Cardiac muscle cell (in vitro differentiated cells and primary cell): Measurements from ENCODE around the gene KLF11. TPM values are rescaled to one million over a fixed set of nuclear protein-coding genes. Genes with fewer than 3 reads are reported as not detected.

Experiments used
- DNase-seq, 2 donors: peaks; one replicate each; pipeline versions ENCODE4 v3.0.0 to v3.0.0-alpha.2; 2010 to 2017; ENCODE audit warnings: low read depth in 1 of 2, low spot score in 1 of 2
- H3K27ac ChIP-seq: fragments of 200-600 bp; sonication (generic); 2 replicates; pipeline ENCODE4 v1.5.1; 2016
- H3K27me3 ChIP-seq: fragments of 200-600 bp; sonication (generic); 2 replicates; pipeline ENCODE4 v1.6.0; 2016; ENCODE audit warnings: control low read depth
- H3K36me3 ChIP-seq: fragments of 200-600 bp; sonication (generic); 2 replicates; pipeline ENCODE4 v1.5.1; 2016; ENCODE audit warnings: control low read depth
- H3K4me1 ChIP-seq: fragments of 200-600 bp; sonication (generic); 2 replicates; pipeline ENCODE4 v1.8.1; 2017; ENCODE audit warnings: low read depth, mild to moderate bottlenecking, mixed run types
- H3K4me3 ChIP-seq: fragments of 200-600 bp; sonication (generic); 2 replicates; pipeline ENCODE4 v1.5.1; 2016; ENCODE audit warnings: mild to moderate bottlenecking
- H3K9me3 ChIP-seq: fragments of 200-600 bp; sonication (generic); 2 replicates; pipeline ENCODE4 v1.5.1; 2017; ENCODE audit warnings: low read depth, mild to moderate bottlenecking, control low read depth
- polyA plus RNA-seq: library from polyadenylated mRNA; unstranded; fragments of >200 nt; fragmentation: Nextera tagmentation; extraction: Ambion mirVana; gene quantifications from 2 replicates; pipeline ENCODE4 v1.2.1, GENCODE V29; 2016
- total RNA-seq: library from RNA; depleted of rRNA; stranded (reverse); fragments of >200 nt; gene quantifications from 2 replicates; pipeline ENCODE4 v1.2.3, GENCODE V29; 2016
- TF ChIP-seq, protein P1 (sequence below): IDR thresholded peaks from 2 replicates; pipeline ENCODE4 v1.5.1; 2012; ENCODE audit warnings: low read depth, mild to moderate bottlenecking, low read length

KLF11 gene
- total and polyA plus RNA-seq, 2 experiments from 2014 or later = 11.9 to 13.0 TPM

DNA sequence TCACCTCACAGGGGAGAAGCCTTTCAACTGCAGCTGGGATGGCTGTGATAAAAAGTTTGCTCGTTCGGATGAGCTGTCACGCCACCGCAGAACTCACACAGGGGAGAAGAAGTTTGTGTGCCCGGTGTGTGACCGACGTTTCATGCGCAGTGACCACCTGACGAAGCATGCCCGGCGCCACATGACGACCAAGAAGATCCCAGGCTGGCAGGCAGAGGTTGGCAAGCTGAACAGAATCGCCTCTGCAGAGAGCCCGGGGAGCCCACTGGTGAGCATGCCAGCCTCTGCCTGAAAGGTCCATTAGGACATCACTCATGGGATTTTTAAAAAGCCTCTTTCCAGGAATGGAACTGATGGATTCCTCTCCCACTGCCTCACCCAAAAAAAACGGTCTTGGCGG is 8.9 kb downstream of the KLF11 start:
- no peak for DNase-seq
- TF ChIP-seq, protein P1, sequence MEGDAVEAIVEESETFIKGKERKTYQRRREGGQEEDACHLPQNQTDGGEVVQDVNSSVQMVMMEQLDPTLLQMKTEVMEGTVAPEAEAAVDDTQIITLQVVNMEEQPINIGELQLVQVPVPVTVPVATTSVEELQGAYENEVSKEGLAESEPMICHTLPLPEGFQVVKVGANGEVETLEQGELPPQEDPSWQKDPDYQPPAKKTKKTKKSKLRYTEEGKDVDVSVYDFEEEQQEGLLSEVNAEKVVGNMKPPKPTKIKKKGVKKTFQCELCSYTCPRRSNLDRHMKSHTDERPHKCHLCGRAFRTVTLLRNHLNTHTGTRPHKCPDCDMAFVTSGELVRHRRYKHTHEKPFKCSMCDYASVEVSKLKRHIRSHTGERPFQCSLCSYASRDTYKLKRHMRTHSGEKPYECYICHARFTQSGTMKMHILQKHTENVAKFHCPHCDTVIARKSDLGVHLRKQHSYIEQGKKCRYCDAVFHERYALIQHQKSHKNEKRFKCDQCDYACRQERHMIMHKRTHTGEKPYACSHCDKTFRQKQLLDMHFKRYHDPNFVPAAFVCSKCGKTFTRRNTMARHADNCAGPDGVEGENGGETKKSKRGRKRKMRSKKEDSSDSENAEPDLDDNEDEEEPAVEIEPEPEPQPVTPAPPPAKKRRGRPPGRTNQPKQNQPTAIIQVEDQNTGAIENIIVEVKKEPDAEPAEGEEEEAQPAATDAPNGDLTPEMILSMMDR = no peak
- H3K4me1 ChIP-seq = peaks cover 8% of the 10 kb centered on the region
- H3K9me3 ChIP-seq = no peaks in the 10 kb centered on the region
- H3K27ac ChIP-seq = no peak overlapping the region
- no peak overlapping the region for H3K4me3 ChIP-seq
- peaks cover 27% of the 10 kb centered on the region for H3K36me3 ChIP-seq
- no peaks in the 10 kb centered on the region for H3K27me3 ChIP-seq

DNA sequence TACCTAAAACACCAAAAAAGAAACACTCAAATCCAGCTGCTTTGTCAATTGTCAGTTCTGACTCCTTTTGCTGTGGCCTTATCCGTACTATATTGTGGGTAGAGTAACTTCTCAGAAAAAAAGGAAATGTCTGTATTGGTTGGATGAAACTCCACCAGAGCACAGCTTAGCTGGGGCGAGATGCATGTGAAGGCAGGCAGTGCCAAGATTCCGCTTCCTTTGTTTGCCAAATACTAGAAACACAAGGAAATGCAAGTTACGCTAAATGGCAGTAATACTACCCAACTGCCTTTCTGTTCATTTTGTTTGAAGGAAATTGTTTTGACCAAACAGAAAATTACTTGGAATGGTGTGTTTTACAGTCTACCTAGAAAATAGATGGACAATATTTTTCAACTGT is 10.0 kb downstream of the KLF11 start:
- Histone ChIP-seq H3K4me3 (no peak overlapping the region), H3K27ac (no peak overlapping the region)

DNA sequence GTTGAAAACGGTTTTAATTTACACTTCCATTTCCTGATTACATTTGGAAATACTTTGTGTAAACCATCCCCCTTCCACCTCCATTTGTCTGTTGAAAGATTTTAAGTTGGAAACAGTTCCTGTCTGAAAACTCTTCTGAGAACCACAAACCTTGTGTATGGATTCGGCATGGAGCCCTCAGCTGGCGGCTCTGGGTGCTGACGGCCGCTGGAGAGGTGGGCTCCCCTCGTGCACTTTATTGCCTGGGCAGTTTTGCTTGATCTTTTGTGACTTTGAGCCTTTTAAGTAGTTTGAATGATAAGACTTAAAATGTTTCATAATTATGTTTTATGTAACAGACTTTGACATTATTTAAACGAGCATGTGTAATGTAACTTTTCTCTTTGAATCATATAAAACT is 11.1 kb downstream of the KLF11 start:
- no peaks in the 10 kb centered on the region for H3K27me3 ChIP-seq
- peaks cover 18% of the 10 kb centered on the region for H3K36me3 ChIP-seq
- no peak overlapping the region for H3K27ac ChIP-seq
- H3K4me3 ChIP-seq = no peak overlapping the region
- DNase-seq = peak in 1 of 2 donors; percentile 41
- H3K4me1 ChIP-seq = peaks cover 8% of the 10 kb centered on the region
- TF ChIP-seq, protein P1 = no peak
- no peaks in the 10 kb centered on the region for H3K9me3 ChIP-seq

More for the DNA sequence above, 10.0 kb downstream of the KLF11 start:
- TF ChIP-seq, protein P1 = no peak
- no peaks in the 10 kb centered on the region for H3K27me3 ChIP-seq
- no peaks in the 10 kb centered on the region for H3K9me3 ChIP-seq
- H3K36me3 ChIP-seq = peaks cover 20% of the 10 kb centered on the region
- peaks cover 8% of the 10 kb centered on the region for H3K4me1 ChIP-seq
- DNase-seq = no peak

DNA sequence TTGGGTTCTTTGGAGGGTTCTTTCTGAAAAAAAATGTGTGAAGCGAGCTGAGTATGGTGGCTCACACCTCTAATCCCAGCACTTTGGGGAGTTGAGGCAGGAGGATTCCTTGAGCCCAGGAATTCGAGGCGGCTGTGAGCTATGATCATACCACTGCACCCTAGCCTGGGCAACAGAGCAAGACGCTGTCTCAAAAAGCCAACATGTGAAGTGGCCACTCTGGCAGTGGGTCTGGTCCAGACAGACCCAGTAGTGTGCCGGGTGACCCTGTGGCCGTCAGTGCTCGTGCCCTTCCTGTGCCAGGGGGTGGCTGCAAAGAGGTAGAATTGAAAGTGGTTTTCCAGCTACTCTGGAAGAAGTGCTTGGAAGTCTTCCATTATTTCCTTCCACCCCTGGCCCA is 11.6 kb downstream of the KLF11 start:
- Histone ChIP-seq H3K4me1 (peaks cover 8% of the 10 kb centered on the region), H3K27ac (no peak overlapping the region), H3K36me3 (peaks cover 18% of the 10 kb centered on the region), H3K27me3 (no peaks in the 10 kb centered on the region), H3K4me3 (no peak overlapping the region), H3K9me3 (no peaks in the 10 kb centered on the region)
- TF ChIP-seq, protein P1 = no peak
- DNase-seq = no peak

DNA sequence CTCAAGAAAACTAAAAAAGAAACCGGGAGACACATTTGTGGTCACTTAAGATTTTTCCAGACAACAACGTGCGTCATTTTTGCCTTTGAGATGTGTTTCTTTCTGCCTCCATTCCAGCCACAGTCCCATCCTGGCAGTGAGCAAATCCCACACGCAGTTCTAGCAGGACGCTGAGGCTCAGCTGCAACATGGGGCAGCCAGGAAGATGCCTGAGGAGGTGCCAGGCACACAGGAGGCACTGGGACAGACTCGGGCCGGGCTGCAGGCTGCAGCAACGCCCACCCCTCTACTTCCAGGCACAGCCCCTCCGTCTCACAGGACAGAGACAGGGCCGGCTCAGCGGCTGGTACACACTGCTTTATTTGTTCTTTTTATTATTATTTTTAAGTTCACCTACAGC is 13.1 kb downstream of the KLF11 start:
- Histone ChIP-seq H3K4me3 (no peak overlapping the region), H3K4me1 (peaks cover 8% of the 10 kb centered on the region), H3K36me3 (peaks cover 18% of the 10 kb centered on the region), H3K27ac (no peak overlapping the region), H3K27me3 (no peaks in the 10 kb centered on the region), H3K9me3 (no peaks in the 10 kb centered on the region)
- TF ChIP-seq, protein P1 = no peak
- no peak for DNase-seq
